NCI-H524 (cell line): ENCODE data around the gene MACROD2.
"Not testable (repeated sequence)": the region's sequence is repeated elsewhere in the genome, so short reads cannot be mapped to it uniquely, and the experiment has no call there.

Experiments used
- DNase-seq, 2 experiments: peaks; one replicate each; lab custom pipeline; 2025; lab: John Stamatoyannopoulos, UW

The MACROD2 gene

GRCh38 chr20:15346657-15347280 lies 1351.5 kb downstream of the MACROD2 start:
- no peak for DNase-seq

- no peak for DNase-seq
Measured at GRCh38 chr20:15359056-15359455, 1363.7 kb downstream of the MACROD2 start.

- peak; percentile 6 to 62 for DNase-seq
Measured at GRCh38 chr20:15362849-15363248, 1367.5 kb downstream of the MACROD2 start.

GRCh38 chr20:15364781-15365180 lies 1369.5 kb downstream of the MACROD2 start:
- no peak for DNase-seq

GRCh38 chr20:15370370-15370769 lies 1375.1 kb downstream of the MACROD2 start:
- no peak for DNase-seq

- DNase-seq, result no peak
Measured at GRCh38 chr20:15374682-15375081, 1379.4 kb downstream of the MACROD2 start.

- DNase-seq, result peak in 1 of 2 experiments; percentile 45
Measured at GRCh38 chr20:15375836-15376235, 1380.5 kb downstream of the MACROD2 start.

GRCh38 chr20:15377603-15378002 lies 1382.3 kb downstream of the MACROD2 start:
- not testable (repeated sequence) for DNase-seq

GRCh38 chr20:15378151-15378550 lies 1382.8 kb downstream of the MACROD2 start:
- DNase-seq, result no peak

GRCh38 chr20:15379681-15380296 lies 1384.5 kb downstream of the MACROD2 start:
- no peak for DNase-seq

GRCh38 chr20:15380770-15381169 lies 1385.5 kb downstream of the MACROD2 start:
- DNase-seq, result no peak

- DNase-seq, result no peak
Measured at GRCh38 chr20:15387228-15387627, 1391.9 kb downstream of the MACROD2 start.

- no peak for DNase-seq
Measured at GRCh38 chr20:15395457-15395856, 1400.1 kb downstream of the MACROD2 start.

GRCh38 chr20:15396026-15396425 lies 1400.7 kb downstream of the MACROD2 start:
- DNase-seq, result no peak

- DNase-seq, result no peak
Measured at GRCh38 chr20:15396900-15397299, 1401.6 kb downstream of the MACROD2 start.

GRCh38 chr20:15399781-15400180 lies 1404.5 kb downstream of the MACROD2 start:
- no peak for DNase-seq

- DNase-seq, result no peak
Measured at GRCh38 chr20:15406072-15406471, 1410.8 kb downstream of the MACROD2 start.

GRCh38 chr20:15411781-15412180 lies 1416.5 kb downstream of the MACROD2 start:
- no peak for DNase-seq

- DNase-seq, result no peak
Measured at GRCh38 chr20:15415908-15416307, 1420.6 kb downstream of the MACROD2 start.

- DNase-seq, result no peak
Measured at GRCh38 chr20:15419856-15420255, 1424.5 kb downstream of the MACROD2 start.

GRCh38 chr20:15422966-15423365 lies 1427.7 kb downstream of the MACROD2 start:
- DNase-seq, result no peak

- DNase-seq, result no peak
Measured at GRCh38 chr20:15439551-15439950, 1444.2 kb downstream of the MACROD2 start.

GRCh38 chr20:15440049-15440820 lies 1444.9 kb downstream of the MACROD2 start:
- no peak for DNase-seq
